Omental fat pad (tissue), 4 donors: ENCODE data around the gene LRRC49. TPM values are rescaled to one million over a fixed set of nuclear protein-coding genes. Genes with fewer than 3 reads are reported as not detected.
A peak's percentile ranks its signal among the peaks of the same experiment; 100 is the strongest.

Experiments
- ATAC-seq: fragments of 150-250 bp; one replicate; pipeline ENCODE4 v1.9.1; 2016; ENCODE audit warnings: mild to moderate bottlenecking, moderate library complexity; ENCODE audit not compliant: low FRiP score
- DNase-seq: peaks from one replicate; pipeline ENCODE4 v3.0.0-alpha.2; 2019; ENCODE audit warnings: low spot score
- CTCF ChIP-seq, 3 donors: fragments of 450-650 bp; IDR thresholded peaks; one replicate each; pipeline ENCODE4 v1.5.1; 2016 to 2017; ENCODE audit warnings: antibody characterized with exemption in 3 of 3, mild to moderate bottlenecking in 3 of 3, moderate library complexity in 2 of 3
- total RNA-seq, 4 donors: library from RNA; depleted of rRNA; stranded (reverse); fragments of >200 nt; gene quantifications; one replicate each; pipeline ENCODE4 v1.1.0, GENCODE V29; 2016

The LRRC49 gene
- total RNA-seq, 4 donors from 2014 or later, result 2.5 to 7.1 (median 5.0) TPM

GRCh38 chr15:70880781-70881180, 11.8 kb upstream of the LRRC49 start:
- DNase-seq, result no peak
- no peak for TF ChIP-seq CTCF (IDR thresholded peaks at IDR 0.05)
- ATAC-seq, result no peak

GRCh38 chr15:70882361-70882760, 10.3 kb upstream of the LRRC49 start:
- DNase-seq (no peak), ATAC-seq (no peak)

GRCh38 chr15:70892912-70893560, 410 bp downstream of the LRRC49 start:
- no peak for DNase-seq
- ATAC-seq, result peak; percentile 33
- no peak for TF ChIP-seq CTCF (IDR thresholded peaks at IDR 0.05)

More at GRCh38 chr15:70882361-70882760, 10.3 kb upstream of the LRRC49 start:
- no peak for TF ChIP-seq CTCF (IDR thresholded peaks at IDR 0.05)

GRCh38 chr15:70902107-70902506, 9.5 kb downstream of the LRRC49 start:
- TF ChIP-seq CTCF (IDR thresholded peaks at IDR 0.05), result no peak
- DNase-seq (no peak), ATAC-seq (no peak)

- DNase-seq (no peak), ATAC-seq (no peak)
- TF ChIP-seq CTCF (IDR thresholded peaks at IDR 0.05), result no peak
Measured at GRCh38 chr15:70906842-70907241, 14.2 kb downstream of the LRRC49 start.

- DNase-seq (no peak), ATAC-seq (no peak)
- no peak for TF ChIP-seq CTCF (IDR thresholded peaks at IDR 0.05)
Measured at GRCh38 chr15:70907784-70908471, 15.3 kb downstream of the LRRC49 start.

- no peak for ATAC-seq
- DNase-seq, result no peak
- no peak for TF ChIP-seq CTCF (IDR thresholded peaks at IDR 0.05)
Measured at GRCh38 chr15:70910958-70911357, 18.3 kb downstream of the LRRC49 start.
